GM19397 (cell line): Measurements from ENCODE around the gene DNAJB8.

Source experiments
- ATAC-seq: cut with Tn5 transposase; IDR thresholded peaks from one replicate; pipeline ENCODE4 v1.9.1; 2021; ENCODE audit warnings: mild to moderate bottlenecking, moderate library complexity; ENCODE audit not compliant: unreplicated experiment

The DNAJB8 gene

DNA sequence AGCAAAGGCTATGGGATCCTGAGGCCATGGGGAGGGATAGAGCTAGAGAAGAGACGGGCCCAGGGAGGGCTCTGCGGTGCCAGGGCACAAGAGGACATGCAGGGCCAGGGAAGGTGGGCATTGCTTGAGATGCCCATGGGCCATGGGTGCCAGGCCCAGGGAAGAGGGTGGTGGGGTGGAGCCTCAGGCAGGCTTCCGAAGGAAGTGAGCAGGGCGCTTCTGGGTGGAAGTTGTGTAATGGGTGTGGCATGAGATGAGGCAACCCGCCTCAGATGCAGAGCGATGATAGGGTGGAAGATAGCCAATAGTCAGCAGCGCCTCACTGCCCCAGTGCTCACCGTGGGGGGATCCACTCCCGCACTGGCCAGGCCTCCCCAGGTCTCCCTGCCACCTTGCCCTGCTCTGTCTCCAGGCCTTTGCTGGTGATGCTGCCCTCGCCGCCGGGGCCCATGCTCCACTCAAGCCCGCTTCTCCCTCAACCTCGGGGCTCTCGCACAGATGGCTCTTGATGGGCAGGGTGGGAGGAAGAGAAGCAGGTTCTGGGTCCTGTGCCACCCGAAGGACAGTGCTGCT is 51.4 kb downstream of the DNAJB8 start:
- no peak for ATAC-seq

GRCh38 chr3:128413413-128414205 is 53.1 kb downstream of the DNAJB8 start:
- ATAC-seq, result no peak

DNA sequence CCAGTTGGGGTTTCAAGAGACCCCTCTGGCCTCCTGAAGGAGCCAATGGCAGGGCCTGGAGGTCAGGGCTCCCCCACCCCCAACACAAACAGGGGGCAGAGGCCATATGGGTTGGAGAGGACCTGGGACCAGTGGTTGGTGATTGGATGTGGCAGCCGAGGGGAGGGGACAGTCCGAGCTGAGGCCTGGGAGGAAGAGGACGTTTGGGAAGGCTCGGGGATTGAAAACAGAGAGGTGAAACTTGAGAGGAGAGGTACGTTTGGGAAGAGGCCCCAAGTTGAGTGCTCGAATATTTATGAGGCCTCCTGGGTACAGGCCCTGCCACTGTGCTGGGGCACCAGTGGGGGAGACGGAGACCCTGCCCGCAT is 53.7 kb downstream of the DNAJB8 start:
- no peak for ATAC-seq
